Stimulated activated CD4-positive, alpha-beta T cell treated with anti-CD3 and anti-CD28 coated beads, Interleukin-12 subunit alpha, Interleukin-12 subunit beta, amount 100 ng/mL, for 4 hours (primary cell): ENCODE data around the gene ARHGEF4.

Experiments
- DNase-seq: peaks from one replicate; pipeline ENCODE4 v3.0.0-alpha.2; 2020

The ARHGEF4 gene

GRCh38 chr2:131027566-131028528 lies 191.1 kb downstream of the ARHGEF4 start:
- no peak for DNase-seq

GRCh38 chr2:131029812-131030211 lies 193.1 kb downstream of the ARHGEF4 start:
- DNase-seq: no peak

- DNase-seq: no peak
These were observed 193.8 kb downstream of the ARHGEF4 start for GRCh38 chr2:131030478-131030971.

GRCh38 chr2:131031431-131031841 lies 194.7 kb downstream of the ARHGEF4 start:
- no peak for DNase-seq

GRCh38 chr2:131031875-131032274 lies 195.2 kb downstream of the ARHGEF4 start:
- no peak for DNase-seq

GRCh38 chr2:131032393-131032836 lies 195.7 kb downstream of the ARHGEF4 start:
- no peak for DNase-seq

- no peak for DNase-seq
These were observed 197.0 kb downstream of the ARHGEF4 start for GRCh38 chr2:131033786-131034121.

GRCh38 chr2:131034122-131035051 lies 197.7 kb downstream of the ARHGEF4 start:
- DNase-seq: peak; percentile 28

- DNase-seq: no peak
These were observed 198.6 kb downstream of the ARHGEF4 start for GRCh38 chr2:131035112-131035825.

GRCh38 chr2:131035826-131036231 lies 199.1 kb downstream of the ARHGEF4 start:
- no peak for DNase-seq

GRCh38 chr2:131036269-131036668 lies 199.6 kb downstream of the ARHGEF4 start:
- no peak for DNase-seq

GRCh38 chr2:131036696-131037397 lies 200.1 kb downstream of the ARHGEF4 start:
- DNase-seq: no peak

GRCh38 chr2:131037398-131038257 lies 200.9 kb downstream of the ARHGEF4 start:
- no peak for DNase-seq

- DNase-seq: no peak
These were observed 201.8 kb downstream of the ARHGEF4 start for GRCh38 chr2:131038258-131039100.

- DNase-seq: no peak
These were observed 202.4 kb downstream of the ARHGEF4 start for GRCh38 chr2:131039101-131039440.

- no peak for DNase-seq
These were observed 202.8 kb downstream of the ARHGEF4 start for GRCh38 chr2:131039535-131039907.

- no peak for DNase-seq
These were observed 203.4 kb downstream of the ARHGEF4 start for GRCh38 chr2:131039908-131040660.

- DNase-seq: no peak
These were observed 204.1 kb downstream of the ARHGEF4 start for GRCh38 chr2:131040661-131041401.
